ENCODE measurements around the gene THRSP. TPM values are rescaled to one million over a fixed set of nuclear protein-coding genes. Genes with fewer than 3 reads are reported as not detected.

THRSP gene
- total and polyA plus RNA-seq, 2 donors (not counting 1 experiment from before 2014, with no cell fraction given), result not detected

DNA sequence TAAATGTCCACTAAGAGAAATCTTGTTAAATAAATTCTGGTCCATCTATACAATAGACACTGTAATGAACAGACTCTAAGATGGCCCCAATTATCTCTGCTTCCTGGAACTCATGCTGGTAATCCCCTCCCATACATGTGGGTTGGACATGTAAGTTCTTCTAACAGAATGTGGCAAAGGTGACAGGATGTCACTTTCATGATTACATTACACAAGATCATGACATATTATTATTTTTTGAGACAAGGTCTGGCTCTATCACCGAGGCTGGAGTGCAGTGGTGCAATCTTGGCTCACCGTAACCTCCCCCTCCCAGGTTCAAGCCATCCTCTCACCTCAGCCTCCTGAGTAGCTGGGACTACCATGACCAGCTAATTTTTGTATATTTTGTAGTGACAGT, 30.6 kb downstream of the THRSP start:
- no peak for DNase-seq
- H3K27ac ChIP-seq (ENCODE audit: low read length in 2 of 2), result no peak overlapping the region
- ATAC-seq (ENCODE audit: low read depth), result no peak
- H2AFZ ChIP-seq (ENCODE audit: insufficient read depth, low read depth, low read length, poor library complexity, severe bottlenecking), result no peak overlapping the region
- Mint-ChIP-seq H3K27ac (no peak overlapping the region), H3K27me3 (no peaks in the 10 kb centered on the region), H3K4me1 (no peaks in the 10 kb centered on the region), H3K4me3 (no peak overlapping the region), H3K9me3 (ENCODE audit: insufficient read depth) (no peaks in the 10 kb centered on the region)
- no peak overlapping the region for H3K4me3 ChIP-seq (ENCODE audit: control extremely low read depth in 1 of 5, extremely low read depth in 1 of 5, insufficient read depth in 1 of 5, low read depth in 2 of 5, low read length in 4 of 5)
- no peak overlapping the region for H3K9ac ChIP-seq (ENCODE audit: low read length)
- CTCF ChIA-PET, result no interaction called here
- H3K79me2 ChIP-seq (ENCODE audit: control insufficient read depth, insufficient read depth, low read length), result no peaks in the 10 kb centered on the region
- no peaks in the 10 kb centered on the region for H3K4me1 ChIP-seq (ENCODE audit: control insufficient read depth in 2 of 2, insufficient read depth in 2 of 2, low read length in 2 of 2)
- H4K20me1 ChIP-seq (ENCODE audit: control insufficient read depth, insufficient read depth, low read length, poor library complexity, severe bottlenecking), result no peaks in the 10 kb centered on the region
- peaks cover 0 to 7% of the 10 kb centered on the region in 2 experiments for H3K36me3 ChIP-seq (replicated peaks in 1 of 2; ENCODE audit: control extremely low read depth in 1 of 2, control insufficient read depth in 1 of 2, extremely low read depth in 1 of 2, insufficient read depth in 2 of 2, low read length in 1 of 2)
- H3K27me3 ChIP-seq (replicated peaks in 1 of 4; ENCODE audit: control extremely low read depth in 1 of 4, control insufficient read depth in 3 of 4, insufficient read depth in 4 of 4, low read length in 3 of 4), result no peaks in the 10 kb centered on the region
- POLR2A ChIA-PET, result no interaction called here
- intact Hi-C loops (cut with micrococcal nuclease), result no loop called here
- TF ChIP-seq, protein P1, sequence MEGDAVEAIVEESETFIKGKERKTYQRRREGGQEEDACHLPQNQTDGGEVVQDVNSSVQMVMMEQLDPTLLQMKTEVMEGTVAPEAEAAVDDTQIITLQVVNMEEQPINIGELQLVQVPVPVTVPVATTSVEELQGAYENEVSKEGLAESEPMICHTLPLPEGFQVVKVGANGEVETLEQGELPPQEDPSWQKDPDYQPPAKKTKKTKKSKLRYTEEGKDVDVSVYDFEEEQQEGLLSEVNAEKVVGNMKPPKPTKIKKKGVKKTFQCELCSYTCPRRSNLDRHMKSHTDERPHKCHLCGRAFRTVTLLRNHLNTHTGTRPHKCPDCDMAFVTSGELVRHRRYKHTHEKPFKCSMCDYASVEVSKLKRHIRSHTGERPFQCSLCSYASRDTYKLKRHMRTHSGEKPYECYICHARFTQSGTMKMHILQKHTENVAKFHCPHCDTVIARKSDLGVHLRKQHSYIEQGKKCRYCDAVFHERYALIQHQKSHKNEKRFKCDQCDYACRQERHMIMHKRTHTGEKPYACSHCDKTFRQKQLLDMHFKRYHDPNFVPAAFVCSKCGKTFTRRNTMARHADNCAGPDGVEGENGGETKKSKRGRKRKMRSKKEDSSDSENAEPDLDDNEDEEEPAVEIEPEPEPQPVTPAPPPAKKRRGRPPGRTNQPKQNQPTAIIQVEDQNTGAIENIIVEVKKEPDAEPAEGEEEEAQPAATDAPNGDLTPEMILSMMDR (IDR thresholded peaks at IDR 0.05), result no peak
- no peak for TF ChIP-seq EZH2 (IDR thresholded peaks at IDR 0.05; ENCODE audit: borderline replicate concordance, insufficient read depth, low read depth, low read length, poor library complexity, severe bottlenecking)
- H3K4me2 ChIP-seq (replicated peaks; ENCODE audit: low read depth, low read length, poor library complexity, severe bottlenecking), result no peak overlapping the region
- no peaks in the 10 kb centered on the region for H3K9me3 ChIP-seq (ENCODE audit: control extremely low read depth in 1 of 3, control insufficient read depth in 2 of 3, insufficient read depth in 1 of 3, low read length in 2 of 3)
- no CpG with 5 or more reads among the region's 2 CpGs for WGBS (ENCODE audit: insufficient coverage)

DNA sequence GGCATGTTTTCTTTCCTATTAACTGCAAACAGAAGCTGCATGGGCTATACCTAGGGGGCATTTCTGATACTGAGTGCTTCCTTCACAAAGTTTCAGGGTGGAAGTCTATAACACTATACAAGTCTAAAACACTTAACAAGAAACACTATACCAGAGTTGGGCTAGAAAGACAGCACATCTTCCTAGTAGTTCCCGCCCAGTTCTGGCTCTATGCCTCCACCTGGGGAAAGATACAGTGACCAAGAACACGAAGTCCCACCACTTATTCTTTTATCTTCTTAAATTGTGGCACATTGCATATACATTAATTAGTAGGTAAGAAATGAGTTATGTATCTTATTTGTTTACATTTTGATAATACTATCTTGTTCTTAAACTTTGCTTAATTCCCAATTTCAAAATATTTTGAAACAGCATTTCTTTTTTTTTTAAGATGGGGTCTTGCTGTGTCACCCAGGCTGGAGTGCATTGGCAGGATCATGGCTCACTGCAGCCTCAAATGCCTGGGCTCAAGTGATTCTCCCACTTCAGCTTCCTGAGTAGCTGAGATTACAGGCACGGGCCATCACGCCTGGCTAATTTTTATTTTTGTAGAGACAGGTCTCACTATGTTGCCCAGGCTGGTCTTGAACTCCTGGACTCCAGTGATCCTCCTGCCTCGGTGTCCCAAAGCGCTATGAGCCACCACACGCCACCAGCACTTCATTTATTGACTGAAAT, 34.2 kb downstream of the THRSP start:
- no peak for TF ChIP-seq EZH2 (IDR thresholded peaks at IDR 0.05; ENCODE audit: borderline replicate concordance, insufficient read depth, low read depth, low read length, poor library complexity, severe bottlenecking)
- TF ChIP-seq, protein P1 (IDR thresholded peaks at IDR 0.05), result no peak
- no peak overlapping the region for H3K4me2 ChIP-seq (replicated peaks; ENCODE audit: low read depth, low read length, poor library complexity, severe bottlenecking)
- intact Hi-C loops (cut with micrococcal nuclease), result no loop called here
- ChIA-PET CTCF (no interaction called here), POLR2A (interaction anchor here (0.7 kb wide), 1 partner anchor 40 kb away, joined by 3 read pairs; no protein-coding TSS in a partner anchor)
- no peak overlapping the region for H3K27ac ChIP-seq (ENCODE audit: low read length in 2 of 2)
- no peaks in the 10 kb centered on the region for H3K9me3 ChIP-seq (ENCODE audit: control extremely low read depth in 1 of 3, control insufficient read depth in 2 of 3, insufficient read depth in 1 of 3, low read length in 2 of 3)
- no peak for ATAC-seq (ENCODE audit: low read depth)
- no peaks in the 10 kb centered on the region for H4K20me1 ChIP-seq (ENCODE audit: control insufficient read depth, insufficient read depth, low read length, poor library complexity, severe bottlenecking)
- no peaks in the 10 kb centered on the region for H3K79me2 ChIP-seq (ENCODE audit: control insufficient read depth, insufficient read depth, low read length)
- WGBS (ENCODE audit: insufficient coverage), result 94% methylated on average over 2 of the region's 7 CpGs
- Mint-ChIP-seq H3K27me3 (no peaks in the 10 kb centered on the region), H3K27ac (no peak overlapping the region), H3K4me3 (no peak overlapping the region), H3K4me1 (no peaks in the 10 kb centered on the region), H3K9me3 (ENCODE audit: insufficient read depth) (no peaks in the 10 kb centered on the region)
- no peak overlapping the region for H3K4me3 ChIP-seq (ENCODE audit: control extremely low read depth in 1 of 5, extremely low read depth in 1 of 5, insufficient read depth in 1 of 5, low read depth in 2 of 5, low read length in 4 of 5)
- DNase-seq, result no peak
- H3K4me1 ChIP-seq (ENCODE audit: control insufficient read depth in 2 of 2, insufficient read depth in 2 of 2, low read length in 2 of 2), result no peaks in the 10 kb centered on the region
- H3K36me3 ChIP-seq (replicated peaks in 1 of 2; ENCODE audit: control extremely low read depth in 1 of 2, control insufficient read depth in 1 of 2, extremely low read depth in 1 of 2, insufficient read depth in 2 of 2, low read length in 1 of 2), result peaks cover 8 to 34% of the 10 kb centered on the region in 2 experiments
- H2AFZ ChIP-seq (ENCODE audit: insufficient read depth, low read depth, low read length, poor library complexity, severe bottlenecking), result no peak overlapping the region
- H3K9ac ChIP-seq (ENCODE audit: low read length), result no peak overlapping the region
- no peaks in the 10 kb centered on the region for H3K27me3 ChIP-seq (replicated peaks in 1 of 4; ENCODE audit: control extremely low read depth in 1 of 4, control insufficient read depth in 3 of 4, insufficient read depth in 4 of 4, low read length in 3 of 4)
